Activated CD4-positive, alpha-beta T cell treated with anti-CD3 and anti-CD28 coated beads, Interleukin-2, amount 50 U/mL, for 4 hours (primary cell): ENCODE data around the gene SH3BP4.
"Not testable (repeated sequence)": the region's sequence is repeated elsewhere in the genome, so short reads cannot be mapped to it uniquely, and the experiment has no call there.

Source experiments
- DNase-seq, 2 experiments: peaks; one replicate each; pipeline ENCODE4 v3.0.0-alpha.2; 2020

SH3BP4 gene

GRCh38 chr2:234999740-235000425 lies 48.1 kb downstream of the SH3BP4 start:
- no peak for DNase-seq

- no peak for DNase-seq
Measured at GRCh38 chr2:235000426-235001236, 48.8 kb downstream of the SH3BP4 start.

- no peak for DNase-seq
Measured at GRCh38 chr2:235001237-235002133, 49.7 kb downstream of the SH3BP4 start.

GRCh38 chr2:235002198-235003095 lies 50.6 kb downstream of the SH3BP4 start:
- no peak for DNase-seq

GRCh38 chr2:235003096-235003775 lies 51.4 kb downstream of the SH3BP4 start:
- no peak for DNase-seq

GRCh38 chr2:235004329-235004903 lies 52.6 kb downstream of the SH3BP4 start:
- DNase-seq: no peak

- no peak for DNase-seq
Measured at GRCh38 chr2:235005023-235005422, 53.2 kb downstream of the SH3BP4 start.

- DNase-seq: no peak
Measured at GRCh38 chr2:235005603-235006259, 53.9 kb downstream of the SH3BP4 start.

- no peak for DNase-seq
Measured at GRCh38 chr2:235006461-235006860, 54.6 kb downstream of the SH3BP4 start.

GRCh38 chr2:235006986-235007385 lies 55.2 kb downstream of the SH3BP4 start:
- DNase-seq: no peak

GRCh38 chr2:235007664-235008457 lies 56.0 kb downstream of the SH3BP4 start:
- DNase-seq: no peak

GRCh38 chr2:235008584-235009044 lies 56.8 kb downstream of the SH3BP4 start:
- no peak for DNase-seq

GRCh38 chr2:235009081-235009480 lies 57.3 kb downstream of the SH3BP4 start:
- DNase-seq: no peak

GRCh38 chr2:235010117-235010714 lies 58.4 kb downstream of the SH3BP4 start:
- DNase-seq: no peak

- no peak for DNase-seq
Measured at GRCh38 chr2:235011607-235011928, 59.8 kb downstream of the SH3BP4 start.

GRCh38 chr2:235011929-235012631 lies 60.3 kb downstream of the SH3BP4 start:
- DNase-seq: no peak

GRCh38 chr2:235017441-235017840 lies 65.6 kb downstream of the SH3BP4 start:
- DNase-seq: no peak

- DNase-seq: no peak
Measured at GRCh38 chr2:235018838-235019237, 67.0 kb downstream of the SH3BP4 start.

GRCh38 chr2:235020141-235020540 lies 68.3 kb downstream of the SH3BP4 start:
- DNase-seq: not testable (repeated sequence)
